ENCODE measurements around the gene SLC9A4.
"Not testable (repeated sequence)": the region's sequence is repeated elsewhere in the genome, so short reads cannot be mapped to it uniquely, and the experiment has no call there.

The SLC9A4 gene

DNA sequence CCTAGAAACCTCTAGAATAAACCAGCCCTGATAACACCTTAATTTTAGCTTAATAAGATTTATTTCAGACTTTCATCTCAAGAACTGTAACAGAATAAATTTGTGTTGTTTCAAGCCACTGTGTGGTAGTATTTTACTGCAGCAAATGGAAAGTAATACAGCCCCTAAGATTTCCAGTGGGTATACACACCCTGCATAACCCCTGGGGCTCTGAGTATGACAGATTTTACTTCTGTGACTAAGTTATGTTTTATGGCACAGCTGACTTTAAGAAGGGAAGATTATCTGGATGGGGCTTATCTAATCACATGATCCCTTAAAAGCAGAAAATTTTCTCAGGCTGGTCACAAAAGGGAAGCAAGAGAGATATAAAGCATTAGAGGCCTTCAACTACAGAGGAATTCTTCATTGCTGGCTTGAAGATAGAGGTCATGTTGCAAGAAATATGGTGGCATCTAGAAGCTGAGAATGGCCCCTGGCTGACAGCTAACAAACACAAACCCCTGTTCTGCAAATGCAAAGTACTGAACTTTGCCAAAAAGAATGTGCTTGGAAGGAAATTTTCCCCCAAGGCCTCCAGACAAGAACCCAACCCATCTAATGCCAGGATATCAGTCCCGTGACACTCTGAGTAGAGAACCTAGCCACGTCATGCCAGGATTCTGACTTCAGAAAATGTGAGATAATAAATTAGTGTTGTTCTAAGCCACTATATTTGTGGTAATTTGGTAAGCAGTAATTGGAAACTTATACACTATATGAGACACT is 78.5 kb downstream of the SLC9A4 start:
- FAIRE-seq: no peak

DNA sequence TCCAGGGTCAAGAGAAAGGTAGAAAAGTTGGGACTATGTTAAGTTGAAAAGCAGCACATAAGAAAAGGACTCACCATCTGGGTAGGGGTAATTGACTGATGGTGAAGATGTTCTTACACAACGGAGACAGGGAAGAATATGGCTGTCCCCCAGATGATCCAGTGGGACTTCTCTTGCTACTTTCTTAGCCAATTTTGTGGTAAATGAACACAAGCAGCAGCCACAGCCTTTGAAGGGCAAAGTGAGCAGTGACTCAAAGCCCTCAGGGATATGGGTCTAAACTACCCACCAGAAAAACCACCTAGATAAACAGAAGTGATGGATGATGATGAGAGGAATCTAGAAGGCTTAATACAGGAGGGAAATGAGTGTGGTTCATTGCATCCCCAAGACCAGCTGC is 80.6 kb downstream of the SLC9A4 start:
- no peak for FAIRE-seq

DNA sequence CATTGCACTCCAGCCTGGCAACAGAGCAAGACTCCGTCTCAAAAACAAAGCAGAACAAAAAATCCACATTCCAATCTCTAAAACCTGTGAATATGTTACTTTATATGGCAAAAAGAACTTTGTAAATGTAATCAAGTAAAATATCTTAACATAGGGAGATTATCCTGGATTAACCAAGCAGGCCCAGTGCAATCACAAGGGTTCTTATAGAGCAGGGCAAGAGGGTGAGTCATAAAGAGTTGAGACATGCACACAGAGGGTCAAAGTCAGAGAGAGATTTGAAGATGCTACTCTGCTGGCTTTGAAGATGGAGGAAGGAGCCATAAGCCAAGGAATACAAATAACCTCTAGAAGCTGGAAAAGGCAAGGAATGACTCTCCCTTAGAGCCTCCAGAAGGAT is 85.4 kb downstream of the SLC9A4 start:
- FAIRE-seq: no peak

DNA sequence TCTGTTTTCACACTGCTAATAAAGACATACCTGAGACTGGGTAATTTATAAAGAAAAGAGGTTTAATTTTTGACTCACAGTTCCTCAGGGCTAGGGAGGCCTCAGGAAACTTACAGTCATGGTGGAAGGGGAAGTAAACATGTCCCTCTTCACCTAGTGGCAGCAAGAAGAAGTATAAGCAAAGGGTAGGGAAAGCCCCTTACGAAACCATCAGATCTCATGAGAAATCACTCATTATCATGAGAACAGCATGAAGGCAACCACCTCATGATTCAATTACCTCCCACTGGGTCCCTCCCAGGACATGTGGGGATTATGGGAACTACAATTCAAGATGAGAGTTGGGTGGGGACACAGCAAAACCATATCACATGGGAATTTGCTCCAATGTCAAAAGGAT is 89.5 kb downstream of the SLC9A4 start:
- not testable (repeated sequence) for FAIRE-seq

DNA sequence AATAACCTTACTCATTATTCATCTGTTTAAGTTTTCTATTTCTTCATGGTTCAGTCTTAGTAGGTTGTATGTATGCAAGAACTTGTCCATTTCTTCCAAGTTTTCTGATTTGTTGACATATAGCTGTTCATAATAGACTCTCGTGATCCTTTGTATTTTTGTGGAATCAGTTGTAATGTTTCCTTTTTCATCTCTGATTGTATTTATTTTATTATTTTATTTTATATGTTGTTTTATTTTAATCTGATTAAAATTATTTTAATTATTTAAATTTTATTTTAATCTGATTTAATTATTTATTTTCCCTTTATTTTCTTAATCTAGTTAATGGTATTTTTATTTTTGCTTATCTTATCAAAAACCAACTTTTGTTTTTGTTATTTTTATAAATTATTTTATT is 102.9 kb downstream of the SLC9A4 start:
- FAIRE-seq: peak; percentile 99

DNA sequence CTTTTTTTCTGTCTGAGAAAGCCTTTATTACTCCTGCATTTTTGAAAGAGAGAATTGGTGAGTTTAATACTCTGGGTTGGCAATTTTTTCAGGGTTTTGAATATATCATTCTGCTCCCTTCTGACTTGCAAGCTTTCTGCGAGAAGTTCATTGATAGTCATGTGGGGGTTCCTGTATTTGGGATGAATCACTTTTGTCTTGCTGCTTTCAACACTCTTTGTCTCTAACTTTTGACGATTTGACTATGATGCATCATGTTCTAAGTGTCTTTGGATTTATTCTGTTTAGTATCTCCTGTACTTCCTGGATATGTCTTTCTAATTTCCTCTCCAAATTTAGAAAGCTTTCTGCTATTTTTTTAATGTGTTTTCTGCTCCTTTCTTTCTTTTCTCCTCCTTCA is 105.3 kb downstream of the SLC9A4 start:
- FAIRE-seq: no peak

DNA sequence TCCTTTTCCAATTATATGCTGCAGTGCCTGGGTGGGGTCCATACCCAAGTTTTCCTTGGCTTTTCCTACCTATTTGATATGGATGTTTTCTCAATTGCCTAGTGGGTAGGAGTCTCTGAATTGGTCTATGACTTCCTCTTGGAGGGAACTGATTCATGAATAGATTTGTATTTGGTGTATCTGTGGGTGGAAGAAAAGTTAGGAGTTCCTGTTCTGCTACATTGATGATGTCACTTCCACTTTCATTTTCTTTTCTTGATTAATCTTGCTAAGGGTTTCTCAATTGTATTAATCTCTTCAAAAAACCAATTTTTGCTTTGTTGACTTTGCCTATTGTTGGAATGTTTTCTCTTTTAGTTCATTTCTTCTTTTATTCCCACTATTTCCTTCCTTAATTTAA is 108.9 kb downstream of the SLC9A4 start:
- FAIRE-seq: no peak

DNA sequence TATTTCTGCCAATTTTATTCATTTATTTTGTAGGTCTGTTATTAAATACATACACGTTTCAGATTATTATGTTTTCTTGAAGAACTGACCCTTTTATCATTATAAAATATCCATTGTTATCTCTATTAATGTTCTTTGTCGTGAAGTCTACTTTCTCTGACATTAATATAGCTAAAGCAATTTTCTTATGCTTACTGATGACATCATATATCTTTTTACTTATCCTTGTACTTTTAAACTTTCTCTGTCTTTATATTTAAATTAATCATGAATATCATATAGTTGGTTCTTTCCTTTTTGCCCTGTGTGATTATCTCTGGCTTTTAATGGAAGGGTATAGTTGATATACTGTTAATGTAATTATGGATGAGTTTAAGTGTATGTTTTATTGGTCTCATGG is 109.8 kb downstream of the SLC9A4 start:
- no peak for FAIRE-seq

Measured in A204.1 (cell line).